HCT116 (cell line): ENCODE results near the gene SH3PXD2A. TPM values are rescaled to one million over a fixed set of nuclear protein-coding genes. Genes with fewer than 3 reads are reported as not detected.

ENCODE experiments used
- ATAC-seq: fragments of 200-7000 bp; cut with Tn5 transposase; 2 replicates; pipeline ENCODE4 v1.9.1; 2020; ENCODE audit warnings: mild to moderate bottlenecking, moderate library complexity
- BruUV-seq: library from RNA; stranded (reverse); fragments of 400-500 nt; replicated peaks from 2 replicates; lab custom pipeline; 2021; lab: Mats Ljungman, UMichigan
- CTCF ChIA-PET: fragments of 300-600 bp; sonication (Branson Sonifier 250); formaldehyde crosslinking; loops from one replicate; lab custom pipeline; 2021; ENCODE audit warnings: antibody characterized with exemption; lab: Charles Lee
- POLR2A ChIA-PET: fragments of 300-600, 350-600 bp; sonication (Branson Sonifier 250); formaldehyde crosslinking; loops from one replicate; lab custom pipeline; 2021; ENCODE audit warnings: antibody characterized with exemption; lab: Charles Lee
- RAD21 ChIA-PET, 2 experiments: fragments of 300-600 bp; sonication (Branson Sonifier 250); formaldehyde crosslinking; loops; one replicate each; lab custom pipeline; 2023; ENCODE audit warnings: low total read pairs in 2 of 2; ENCODE audit not compliant: uncharacterized antibody in 2 of 2, unreplicated experiment in 2 of 2, low non-redundant PET in 1 of 2; lab: Charles Lee
- DNase-seq: peaks from one replicate; pipeline ENCODE4 v3.0.0-alpha.2; 2010; ENCODE audit warnings: low read depth, low spot score
- H2AFZ ChIP-seq: fragments of 200-600 bp; shearing (Covaris generic), sonication (generic); 2 replicates; pipeline ENCODE4 v1.6.1; 2017; ENCODE audit warnings: low read depth, mixed run types, mixed read lengths, antibody characterized with exemption, low read length; ENCODE audit not compliant: poor library complexity, severe bottlenecking
- H3K27ac ChIP-seq: 2 replicates; pipeline ENCODE4 v1.5.1; 2012; ENCODE audit warnings: low read depth, low read length
- H3K27me3 ChIP-seq: fragments of 200-600 bp; sonication (generic); 2 replicates; pipeline ENCODE4 v1.6.1; 2016; ENCODE audit warnings: mixed run types, low read length, mixed read lengths; ENCODE audit not compliant: insufficient read depth
- H3K36me3 ChIP-seq, 2 experiments: fragments of 200-500 bp in 1 of 2; fragments of 200-600 bp in 1 of 2; sonication (Bioruptor generic) in 1 of 2; sonication (generic) in 1 of 2; 2 replicates each; pipeline versions ENCODE4 v1.5.1 to v1.6.1; 2014 to 2016; ENCODE audit warnings: low read length in 2 of 2, inconsistent platforms in 1 of 2, mixed read lengths in 1 of 2, mixed run types in 1 of 2; ENCODE audit not compliant: insufficient read depth in 2 of 2, control insufficient read depth in 1 of 2
- H3K4me1 ChIP-seq, 2 experiments: fragments of 200-600 bp in 1 of 2; sonication (generic) in 1 of 2; 2 replicates each; pipeline versions ENCODE4 v1.5.1 to v1.6.1; 2012 to 2017; ENCODE audit warnings: low read length in 2 of 2, inconsistent platforms in 1 of 2, mild to moderate bottlenecking in 1 of 2, mixed read lengths in 1 of 2, mixed run types in 1 of 2, moderate library complexity in 1 of 2; ENCODE audit not compliant: insufficient read depth in 2 of 2, control insufficient read depth in 1 of 2
- H3K4me2 ChIP-seq: fragments of 200-600 bp; sonication (generic); 2 replicates; pipeline ENCODE4 v1.6.1; 2017; ENCODE audit warnings: mixed run types, low read length, mixed read lengths
- H3K4me3 ChIP-seq, 2 experiments: fragments of 200-600 bp in 1 of 2; sonication (generic) in 1 of 2; replicated peaks in 1 of 2; 2 replicates each; pipeline ENCODE4 v1.5.1; 2011 to 2016; ENCODE audit warnings: low read length in 2 of 2, control low read depth in 1 of 2, low read depth in 1 of 2, mild to moderate bottlenecking in 1 of 2, mixed read lengths in 1 of 2, mixed run types in 1 of 2
- H3K79me2 ChIP-seq: fragments of 200-600 bp; sonication (generic); 2 replicates; pipeline ENCODE4 v1.6.1; 2017; ENCODE audit warnings: mild to moderate bottlenecking, mixed run types, low read length, moderate library complexity, mixed read lengths; ENCODE audit not compliant: insufficient read depth
- H3K9ac ChIP-seq: fragments of 200-600 bp; sonication (generic); 2 replicates; pipeline ENCODE4 v1.6.1; 2016; ENCODE audit warnings: low read length, mixed read lengths
- H3K9me2 ChIP-seq: fragments of 200-600 bp; sonication (generic), shearing (Covaris generic); 2 replicates; pipeline ENCODE4 v1.6.1; 2017; ENCODE audit warnings: mixed run types, mild to moderate bottlenecking, moderate library complexity; ENCODE audit not compliant: insufficient read depth
- H3K9me3 ChIP-seq, 2 experiments: fragments of 200-500 bp in 1 of 2; fragments of 200-600 bp in 1 of 2; sonication (Bioruptor generic) in 1 of 2; sonication (generic) in 1 of 2; 2 replicates each; pipeline ENCODE4 v1.6.1; 2014 to 2017; ENCODE audit warnings: low read length in 2 of 2, mixed read lengths in 2 of 2, inconsistent platforms in 1 of 2, low read depth in 1 of 2, mild to moderate bottlenecking in 1 of 2, mixed run types in 1 of 2, moderate library complexity in 1 of 2; ENCODE audit not compliant: control insufficient read depth in 1 of 2, insufficient read depth in 1 of 2
- H4K20me1 ChIP-seq: fragments of 200-600 bp; sonication (generic), shearing (Covaris generic); 2 replicates; pipeline ENCODE4 v1.6.1; 2017; ENCODE audit warnings: mixed run types, mild to moderate bottlenecking, moderate library complexity; ENCODE audit not compliant: insufficient read depth
- CBX3 ChIP-seq: IDR thresholded peaks from 2 replicates; pipeline ENCODE4 v1.6.1; 2012; ENCODE audit warnings: low read depth
- CEBPB ChIP-seq: IDR thresholded peaks from 2 replicates; pipeline ENCODE4 v1.6.1; 2012; ENCODE audit warnings: low read depth
- ELF1 ChIP-seq: IDR thresholded peaks from 2 replicates; pipeline ENCODE4 v1.6.1; 2012; ENCODE audit warnings: low read depth, borderline replicate concordance
- EZH2 ChIP-seq: fragments of 200-600 bp; sonication (generic); IDR thresholded peaks from 2 replicates; pipeline ENCODE4 v1.6.1; 2017; ENCODE audit warnings: antibody characterized with exemption, mixed run types
- EZH2phosphoT487 ChIP-seq: fragments of 200-600 bp; IDR thresholded peaks from 2 replicates; pipeline ENCODE4 v1.6.1; 2018; ENCODE audit warnings: antibody characterized with exemption, borderline replicate concordance
- FOSL1 ChIP-seq: IDR thresholded peaks from 2 replicates; pipeline ENCODE4 v1.6.1; 2012; ENCODE audit warnings: low read depth
- JUND ChIP-seq: IDR thresholded peaks from 2 replicates; pipeline ENCODE4 v1.6.1; 2012
- POLR2A ChIP-seq: IDR thresholded peaks from 2 replicates; pipeline ENCODE4 v1.7.0; 2011; ENCODE audit warnings: borderline replicate concordance; ENCODE audit not compliant: insufficient read depth, insufficient read length; ENCODE audit errors: extremely low read depth
- POLR2AphosphoS5 ChIP-seq: IDR thresholded peaks from 2 replicates; pipeline ENCODE4 v1.6.1; 2011; ENCODE audit warnings: mild to moderate bottlenecking, low read depth, low read length, moderate library complexity
- SIN3A ChIP-seq: IDR thresholded peaks from 2 replicates; pipeline ENCODE4 v1.6.1; 2012; ENCODE audit warnings: low read depth
- SP1 ChIP-seq: IDR thresholded peaks from 2 replicates; pipeline ENCODE4 v1.6.1; 2012; ENCODE audit warnings: low read depth
- SRF ChIP-seq: IDR thresholded peaks from 2 replicates; pipeline ENCODE4 v1.6.1; 2012; ENCODE audit warnings: low read depth
- TCF7L2 ChIP-seq: IDR thresholded peaks from 2 replicates; pipeline ENCODE4 v1.7.0; 2011; ENCODE audit warnings: borderline replicate concordance, inconsistent platforms; ENCODE audit not compliant: insufficient read depth, insufficient read length; ENCODE audit errors: extremely low read depth
- ZFX ChIP-seq: fragments of 450-650 bp; IDR thresholded peaks from 2 replicates; pipeline ENCODE4 v1.6.1; 2017
- ZNF274 ChIP-seq: fragments of 200-500 bp; sonication (Bioruptor generic); IDR thresholded peaks from 2 replicates; pipeline ENCODE4 v1.6.1; 2014; ENCODE audit warnings: mild to moderate bottlenecking, low read depth, low read length, inconsistent platforms
- intact Hi-C: fragments of 100-400 bp; cut with micrococcal nuclease; formaldehyde crosslinking; loops from 2 replicates; pipeline ENCODE4 v1.10.0; 2022
- total RNA-seq: library from RNA; stranded (reverse); gene quantifications from one replicate; pipeline ENCODE4 v1.2.1, GENCODE V29; 2021; ENCODE audit not compliant: unreplicated experiment
- TF ChIP-seq, protein P1 (sequence below), 3 experiments: fragments of 200-600 bp in 1 of 3; sonication (generic) in 1 of 3; IDR thresholded peaks in 2 of 3; conservative IDR thresholded peaks in 1 of 3; 2 replicates each; pipeline ENCODE4 v1.5.1; 2012 to 2017; ENCODE audit warnings: low read depth in 2 of 3, low read length in 2 of 3, antibody characterized with exemption in 1 of 3, borderline replicate concordance in 1 of 3, control low read depth in 1 of 3, mild to moderate bottlenecking in 1 of 3, mixed read lengths in 1 of 3, mixed run types in 1 of 3, moderate library complexity in 1 of 3; ENCODE audit not compliant: insufficient read depth in 1 of 3
- TF ChIP-seq, protein P2 (sequence below): IDR thresholded peaks from 2 replicates; pipeline ENCODE4 v1.6.1; 2011; ENCODE audit warnings: mild to moderate bottlenecking, low read length, moderate library complexity; ENCODE audit not compliant: insufficient replicate concordance; ENCODE audit errors: extremely low read depth
- TF ChIP-seq, protein P3 (sequence below): IDR thresholded peaks from 2 replicates; pipeline ENCODE4 v1.6.1; 2012; ENCODE audit warnings: low read depth
- TF ChIP-seq, protein P4 (sequence below): IDR thresholded peaks from 2 replicates; pipeline ENCODE4 v1.6.1; 2012

The SH3PXD2A gene
- total RNA-seq, 1 experiment from 2014 or later = 8.7 TPM

DNA sequence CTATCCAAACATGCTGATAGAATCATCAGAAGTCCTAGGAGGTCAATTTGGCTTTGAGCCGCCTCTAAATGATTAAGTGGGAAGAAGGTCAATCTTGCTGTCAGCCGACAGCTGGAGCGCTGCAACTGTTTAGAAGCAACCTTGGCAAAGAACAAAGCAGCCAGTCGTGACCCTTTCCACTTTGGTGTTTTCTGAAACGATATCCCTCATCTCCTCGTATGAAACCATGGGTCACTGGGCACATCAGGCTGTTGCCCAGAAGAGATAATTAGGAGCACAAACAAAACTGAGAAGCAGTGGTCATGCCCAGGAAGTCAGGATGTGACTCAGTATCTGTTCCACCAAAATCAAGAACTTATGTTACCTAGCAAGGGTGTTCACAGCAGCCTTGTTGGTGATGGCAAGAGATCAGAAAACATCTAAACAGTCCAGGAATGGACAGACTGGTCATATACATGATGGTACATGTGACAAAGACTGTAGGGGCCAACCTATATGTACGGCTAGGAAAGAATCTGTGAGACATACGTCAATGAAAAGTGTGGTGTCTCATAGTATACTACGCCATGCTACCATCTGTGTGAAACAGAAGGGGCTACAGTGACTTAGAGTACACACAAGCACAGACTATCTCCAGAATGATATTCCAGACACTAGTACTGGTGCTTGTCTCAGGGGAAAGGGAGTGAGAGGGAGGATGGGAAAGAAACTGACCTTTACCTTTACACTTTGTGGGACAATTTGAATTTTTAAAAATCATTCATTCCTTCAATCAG lies 40.2 kb upstream of the SH3PXD2A start:
- ChIA-PET POLR2A (interaction anchor here (0.9 to 1.4 kb wide), 3 partner anchors 12 to 226 kb away, joined by 3 to 5 read pairs (median 4); partner anchors contain the start of gene SFR1), CTCF (interaction anchor here (0.8 to 1.7 kb wide), 3 partner anchors 7 to 727 kb away, joined by 3 to 6 read pairs (median 4); no protein-coding TSS in a partner anchor), RAD21 (interaction anchor here in 1 of 2 experiments (0.6 kb wide), 1 partner anchor 183 kb away, joined by 3 read pairs; no protein-coding TSS in a partner anchor)
- Histone ChIP-seq H3K36me3 (peaks cover 6 to 23% of the 10 kb centered on the region in 2 experiments; a peak in 2 of 4 replicates), H3K9me3 (no peaks in the 10 kb centered on the region), H3K9ac (peak overlapping the region; percentile 34), H3K4me1 (peaks cover 87 to 92% of the 10 kb centered on the region in 2 experiments), H3K4me2 (peak overlapping the region; percentile 61), H4K20me1 (no peaks in the 10 kb centered on the region), H2AFZ (no peak overlapping the region), H3K27ac (peak overlapping the region; percentile 84), H3K4me3 (peak overlapping the region in 1 of 2 experiments; percentile 17; a peak in 2 of 4 replicates), H3K79me2 (no peaks in the 10 kb centered on the region), H3K9me2 (no peaks in the 10 kb centered on the region), H3K27me3 (no peaks in the 10 kb centered on the region)
- intact Hi-C loops = loop anchor here (5.0 to 10.0 kb wide), 2 partner anchors 72 to 439 kb away; partner anchors contain the start of genes ITPRIP and SLK
- TSS peak; percentile 60 for BruUV-seq
- DNase-seq (peak; percentile 97), ATAC-seq (peak; percentile 83)
- TF ChIP-seq ELF1 = no peak
- TF ChIP-seq, protein P1, sequence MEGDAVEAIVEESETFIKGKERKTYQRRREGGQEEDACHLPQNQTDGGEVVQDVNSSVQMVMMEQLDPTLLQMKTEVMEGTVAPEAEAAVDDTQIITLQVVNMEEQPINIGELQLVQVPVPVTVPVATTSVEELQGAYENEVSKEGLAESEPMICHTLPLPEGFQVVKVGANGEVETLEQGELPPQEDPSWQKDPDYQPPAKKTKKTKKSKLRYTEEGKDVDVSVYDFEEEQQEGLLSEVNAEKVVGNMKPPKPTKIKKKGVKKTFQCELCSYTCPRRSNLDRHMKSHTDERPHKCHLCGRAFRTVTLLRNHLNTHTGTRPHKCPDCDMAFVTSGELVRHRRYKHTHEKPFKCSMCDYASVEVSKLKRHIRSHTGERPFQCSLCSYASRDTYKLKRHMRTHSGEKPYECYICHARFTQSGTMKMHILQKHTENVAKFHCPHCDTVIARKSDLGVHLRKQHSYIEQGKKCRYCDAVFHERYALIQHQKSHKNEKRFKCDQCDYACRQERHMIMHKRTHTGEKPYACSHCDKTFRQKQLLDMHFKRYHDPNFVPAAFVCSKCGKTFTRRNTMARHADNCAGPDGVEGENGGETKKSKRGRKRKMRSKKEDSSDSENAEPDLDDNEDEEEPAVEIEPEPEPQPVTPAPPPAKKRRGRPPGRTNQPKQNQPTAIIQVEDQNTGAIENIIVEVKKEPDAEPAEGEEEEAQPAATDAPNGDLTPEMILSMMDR (IDR thresholded peaks at IDR 0.05 in 2 of 3, conservative IDR thresholded peaks at IDR 0.05 in 1 of 3; ENCODE audit: borderline replicate concordance in 1 of 3, insufficient read depth in 1 of 3, low read depth in 2 of 3, low read length in 2 of 3) = no peak
- TF ChIP-seq EZH2 = no peak
- no peak for TF ChIP-seq CEBPB
- TF ChIP-seq FOSL1 = no peak
- TF ChIP-seq SP1 = no peak
- TF ChIP-seq ZNF274 = no peak
- no peak for TF ChIP-seq EZH2phosphoT487
- no peak for TF ChIP-seq SRF
- TF ChIP-seq TCF7L2 = peak; percentile 77
- TF ChIP-seq CBX3 = no peak
- TF ChIP-seq JUND = no peak
- TF ChIP-seq, protein P2, sequence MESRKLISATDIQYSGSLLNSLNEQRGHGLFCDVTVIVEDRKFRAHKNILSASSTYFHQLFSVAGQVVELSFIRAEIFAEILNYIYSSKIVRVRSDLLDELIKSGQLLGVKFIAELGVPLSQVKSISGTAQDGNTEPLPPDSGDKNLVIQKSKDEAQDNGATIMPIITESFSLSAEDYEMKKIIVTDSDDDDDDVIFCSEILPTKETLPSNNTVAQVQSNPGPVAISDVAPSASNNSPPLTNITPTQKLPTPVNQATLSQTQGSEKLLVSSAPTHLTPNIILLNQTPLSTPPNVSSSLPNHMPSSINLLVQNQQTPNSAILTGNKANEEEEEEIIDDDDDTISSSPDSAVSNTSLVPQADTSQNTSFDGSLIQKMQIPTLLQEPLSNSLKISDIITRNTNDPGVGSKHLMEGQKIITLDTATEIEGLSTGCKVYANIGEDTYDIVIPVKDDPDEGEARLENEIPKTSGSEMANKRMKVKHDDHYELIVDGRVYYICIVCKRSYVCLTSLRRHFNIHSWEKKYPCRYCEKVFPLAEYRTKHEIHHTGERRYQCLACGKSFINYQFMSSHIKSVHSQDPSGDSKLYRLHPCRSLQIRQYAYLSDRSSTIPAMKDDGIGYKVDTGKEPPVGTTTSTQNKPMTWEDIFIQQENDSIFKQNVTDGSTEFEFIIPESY = peak; percentile 39
- TF ChIP-seq POLR2AphosphoS5 = peak; percentile 66
- no peak for TF ChIP-seq ZFX
- TF ChIP-seq, protein P3, sequence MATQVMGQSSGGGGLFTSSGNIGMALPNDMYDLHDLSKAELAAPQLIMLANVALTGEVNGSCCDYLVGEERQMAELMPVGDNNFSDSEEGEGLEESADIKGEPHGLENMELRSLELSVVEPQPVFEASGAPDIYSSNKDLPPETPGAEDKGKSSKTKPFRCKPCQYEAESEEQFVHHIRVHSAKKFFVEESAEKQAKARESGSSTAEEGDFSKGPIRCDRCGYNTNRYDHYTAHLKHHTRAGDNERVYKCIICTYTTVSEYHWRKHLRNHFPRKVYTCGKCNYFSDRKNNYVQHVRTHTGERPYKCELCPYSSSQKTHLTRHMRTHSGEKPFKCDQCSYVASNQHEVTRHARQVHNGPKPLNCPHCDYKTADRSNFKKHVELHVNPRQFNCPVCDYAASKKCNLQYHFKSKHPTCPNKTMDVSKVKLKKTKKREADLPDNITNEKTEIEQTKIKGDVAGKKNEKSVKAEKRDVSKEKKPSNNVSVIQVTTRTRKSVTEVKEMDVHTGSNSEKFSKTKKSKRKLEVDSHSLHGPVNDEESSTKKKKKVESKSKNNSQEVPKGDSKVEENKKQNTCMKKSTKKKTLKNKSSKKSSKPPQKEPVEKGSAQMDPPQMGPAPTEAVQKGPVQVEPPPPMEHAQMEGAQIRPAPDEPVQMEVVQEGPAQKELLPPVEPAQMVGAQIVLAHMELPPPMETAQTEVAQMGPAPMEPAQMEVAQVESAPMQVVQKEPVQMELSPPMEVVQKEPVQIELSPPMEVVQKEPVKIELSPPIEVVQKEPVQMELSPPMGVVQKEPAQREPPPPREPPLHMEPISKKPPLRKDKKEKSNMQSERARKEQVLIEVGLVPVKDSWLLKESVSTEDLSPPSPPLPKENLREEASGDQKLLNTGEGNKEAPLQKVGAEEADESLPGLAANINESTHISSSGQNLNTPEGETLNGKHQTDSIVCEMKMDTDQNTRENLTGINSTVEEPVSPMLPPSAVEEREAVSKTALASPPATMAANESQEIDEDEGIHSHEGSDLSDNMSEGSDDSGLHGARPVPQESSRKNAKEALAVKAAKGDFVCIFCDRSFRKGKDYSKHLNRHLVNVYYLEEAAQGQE = no peak
- no peak for TF ChIP-seq SIN3A
- TF ChIP-seq, protein P4, sequence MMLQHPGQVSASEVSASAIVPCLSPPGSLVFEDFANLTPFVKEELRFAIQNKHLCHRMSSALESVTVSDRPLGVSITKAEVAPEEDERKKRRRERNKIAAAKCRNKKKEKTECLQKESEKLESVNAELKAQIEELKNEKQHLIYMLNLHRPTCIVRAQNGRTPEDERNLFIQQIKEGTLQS = no peak
- no peak for TF ChIP-seq POLR2A
